ENCODE data around the gene PITPNM2. TPM values are rescaled to one million over a fixed set of nuclear protein-coding genes. Genes with fewer than 3 reads are reported as not detected.
"Not testable (repeated sequence)": the region's sequence is repeated elsewhere in the genome, so short reads cannot be mapped to it uniquely, and the experiment has no call there.

PITPNM2 gene
- polyA plus RNA-seq, 1 donor = 6.5 TPM

- no peak for DNase-seq
Measured at GRCh38 chr12:123120452-123121166, 30.3 kb downstream of the PITPNM2 start.

- DNase-seq = no peak
Measured at GRCh38 chr12:123119808-123120207, 31.1 kb downstream of the PITPNM2 start.

DNA sequence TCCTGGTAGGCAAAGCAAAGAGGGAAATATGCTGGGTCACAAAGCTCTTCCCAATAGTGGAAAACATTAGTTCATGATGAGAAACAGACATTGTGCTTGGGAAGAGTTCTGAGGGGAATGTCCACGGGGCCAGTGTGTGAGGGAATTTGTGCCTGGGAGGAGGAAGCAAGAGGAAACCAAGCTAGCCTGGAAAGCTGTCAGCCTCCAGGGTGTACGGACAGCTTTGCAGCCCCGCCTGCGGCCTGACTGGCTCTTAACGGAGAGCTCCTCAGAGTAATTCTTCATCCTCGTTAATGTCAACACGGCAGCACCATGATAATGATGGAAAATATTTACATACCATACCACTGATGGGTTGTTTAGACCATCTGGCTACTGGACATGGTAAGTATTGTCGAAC lies 32.4 kb downstream of the PITPNM2 start:
- no peak for DNase-seq

DNA sequence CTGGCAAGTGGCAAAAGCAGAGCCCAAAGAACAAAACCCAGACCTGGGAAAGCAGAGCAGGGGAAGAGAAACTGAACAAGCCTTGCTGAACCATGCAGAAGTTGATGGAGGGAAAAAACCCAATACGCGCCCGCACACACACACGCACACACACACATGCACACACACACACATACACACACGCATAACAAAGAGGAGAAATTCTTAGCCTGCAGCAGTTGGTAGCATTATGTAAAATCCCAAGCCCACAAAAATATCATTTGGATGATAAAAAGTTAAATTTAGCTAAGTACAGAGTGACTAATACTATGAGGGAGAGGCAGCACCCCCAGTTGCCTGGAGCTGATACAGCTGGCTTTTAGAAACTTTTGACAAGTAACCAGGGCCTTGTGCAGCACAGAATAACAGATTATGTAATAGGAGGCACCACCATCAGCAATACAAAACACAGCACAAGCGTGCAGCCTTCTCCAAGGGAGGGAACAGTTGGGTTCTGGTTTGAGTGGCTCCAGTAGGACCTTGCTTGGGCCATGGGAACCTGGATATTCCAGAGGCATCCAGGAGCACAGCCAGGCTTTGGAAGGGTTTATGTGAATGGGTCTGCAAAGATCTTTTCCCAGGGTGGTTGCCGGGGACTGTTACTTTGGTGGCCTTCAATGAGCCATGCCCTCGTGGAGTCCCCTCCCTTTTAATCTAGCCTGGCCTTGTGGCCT lies 35.3 kb downstream of the PITPNM2 start:
- no peak for DNase-seq

- DNase-seq = no peak
Measured at GRCh38 chr12:123114304-123115083, 36.4 kb downstream of the PITPNM2 start.

DNA sequence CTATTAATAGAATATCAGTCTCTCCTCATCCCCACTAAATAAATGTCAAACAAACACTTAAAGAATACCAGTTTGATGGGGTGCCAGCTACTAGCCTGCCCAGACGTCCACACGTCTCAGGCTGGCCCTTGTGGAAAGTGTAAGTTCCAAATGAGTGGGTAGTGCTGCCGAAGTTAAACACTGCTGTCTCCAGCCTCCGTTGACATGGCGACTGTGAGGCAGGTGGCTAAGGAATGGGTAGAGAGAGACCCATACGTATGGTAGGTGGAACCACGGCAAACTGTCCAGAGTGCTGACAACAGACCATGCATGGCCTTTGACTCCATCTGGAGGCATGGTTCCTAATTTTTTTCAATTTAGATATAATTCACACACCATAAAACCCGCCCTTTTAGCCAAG lies 37.9 kb downstream of the PITPNM2 start:
- no peak for DNase-seq

GRCh38 chr12:123111498-123112165 lies 39.3 kb downstream of the PITPNM2 start:
- no peak for DNase-seq

DNA sequence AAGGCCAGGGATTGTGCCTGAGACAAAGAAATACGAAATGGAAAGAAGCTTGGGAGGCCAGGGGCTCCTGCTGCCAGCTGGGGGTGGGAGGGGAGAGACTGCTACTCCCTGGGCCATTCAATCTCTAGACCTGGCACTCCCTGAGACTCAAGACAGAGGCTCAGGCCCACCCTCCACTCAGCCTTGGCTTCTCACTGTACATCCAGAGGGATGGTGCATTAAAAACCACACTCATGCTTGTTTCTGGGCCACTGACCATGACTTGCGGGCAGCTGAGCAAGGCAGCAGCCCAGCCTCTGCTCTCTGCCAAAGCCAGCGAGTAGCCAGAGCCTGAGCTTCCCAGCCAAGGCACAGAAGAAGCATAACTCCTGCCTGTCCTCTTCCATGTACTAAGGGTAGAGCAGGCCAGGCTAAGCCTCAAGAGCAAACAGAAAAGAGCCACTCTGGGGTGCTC lies 41.5 kb downstream of the PITPNM2 start:
- no peak for DNase-seq

DNA sequence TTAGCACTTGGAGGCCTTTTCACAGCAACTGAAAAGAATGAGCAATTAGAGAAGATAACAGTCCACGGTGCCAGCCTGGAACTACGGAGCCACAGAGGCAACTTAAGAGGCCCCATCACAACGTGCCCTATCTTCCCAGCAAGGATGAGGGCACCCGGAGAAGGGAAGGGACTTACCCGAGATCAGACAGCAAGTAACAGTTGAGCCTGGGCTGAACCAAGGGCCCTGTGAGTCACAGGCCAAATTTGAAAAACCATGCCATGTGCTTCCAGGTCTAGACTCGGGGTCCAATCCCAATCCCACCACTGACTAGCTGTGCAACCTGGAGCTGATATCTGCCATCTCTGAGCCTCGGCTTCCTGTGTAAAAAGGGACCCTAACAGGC lies 42.2 kb downstream of the PITPNM2 start:
- DNase-seq = no peak

DNA sequence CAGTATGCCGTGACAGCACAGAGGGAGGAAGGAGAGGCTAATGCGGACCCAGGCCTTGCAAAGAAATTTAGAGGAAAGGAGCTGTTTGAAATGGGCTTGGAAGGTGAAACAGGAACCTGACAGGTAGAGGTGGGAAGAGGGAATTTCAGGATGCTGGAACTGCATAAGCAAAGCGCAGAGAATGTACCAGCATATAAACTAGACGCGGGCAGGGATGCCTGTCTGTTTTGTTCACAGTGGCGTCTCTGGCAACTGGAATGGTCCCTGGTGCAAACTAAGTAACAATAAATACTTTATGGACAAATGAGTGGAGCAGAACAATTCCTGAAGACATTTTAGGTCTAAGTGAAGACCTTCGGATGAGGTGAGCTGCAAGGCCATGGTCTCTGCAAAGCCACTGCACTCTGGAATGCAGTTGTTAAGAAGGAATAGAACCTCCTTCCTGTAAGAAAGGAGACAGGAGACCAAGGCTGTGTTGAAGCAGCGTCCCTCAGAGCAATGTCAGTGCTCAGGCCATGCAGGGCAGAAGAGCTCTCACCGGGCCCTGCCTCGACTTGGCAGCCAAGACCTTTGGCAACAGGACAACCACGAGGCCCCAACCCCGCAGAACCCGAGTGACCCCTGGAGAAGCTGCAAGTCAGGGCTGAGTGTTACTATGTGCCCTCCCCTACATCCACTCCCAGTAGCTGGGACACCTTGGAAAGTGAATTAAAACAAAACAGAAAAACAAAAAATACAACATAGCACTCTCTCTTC lies 42.8 kb downstream of the PITPNM2 start:
- no peak for DNase-seq

GRCh38 chr12:123106640-123107359 lies 44.1 kb downstream of the PITPNM2 start:
- DNase-seq = no peak

DNA sequence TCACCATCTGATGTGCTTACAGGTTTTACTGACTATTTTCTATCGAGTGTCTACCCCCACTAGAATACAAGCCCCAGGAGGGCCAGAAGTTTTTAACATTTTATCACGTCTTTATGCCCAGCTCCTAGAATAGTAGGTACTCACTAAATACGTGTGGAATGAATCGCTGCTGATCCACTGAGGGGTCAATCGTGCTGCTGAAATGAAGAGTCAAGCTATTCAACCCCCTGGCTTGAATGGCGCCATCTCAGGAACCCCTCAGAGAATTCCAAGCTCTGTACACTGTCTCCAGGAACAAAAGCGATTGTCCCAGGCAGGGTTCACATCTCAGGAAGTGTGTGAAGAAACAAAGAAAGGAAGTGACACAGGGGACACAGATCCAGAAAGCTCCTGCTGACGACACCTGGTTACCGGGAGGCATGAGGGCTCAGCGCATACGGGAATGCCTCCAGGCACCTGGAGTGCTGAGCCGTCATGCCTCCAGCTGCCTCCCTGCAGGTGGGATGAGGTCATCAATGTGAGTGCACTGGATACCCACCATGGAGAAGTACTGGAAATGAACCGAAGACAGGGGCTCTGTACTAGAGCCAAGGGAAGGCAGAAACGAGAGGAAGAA lies 45.6 kb downstream of the PITPNM2 start:
- DNase-seq = no peak

- DNase-seq = no peak
Measured at GRCh38 chr12:123104809-123105208, 46.1 kb downstream of the PITPNM2 start.

GRCh38 chr12:123104094-123104493 lies 46.8 kb downstream of the PITPNM2 start:
- DNase-seq = not testable (repeated sequence)

DNA sequence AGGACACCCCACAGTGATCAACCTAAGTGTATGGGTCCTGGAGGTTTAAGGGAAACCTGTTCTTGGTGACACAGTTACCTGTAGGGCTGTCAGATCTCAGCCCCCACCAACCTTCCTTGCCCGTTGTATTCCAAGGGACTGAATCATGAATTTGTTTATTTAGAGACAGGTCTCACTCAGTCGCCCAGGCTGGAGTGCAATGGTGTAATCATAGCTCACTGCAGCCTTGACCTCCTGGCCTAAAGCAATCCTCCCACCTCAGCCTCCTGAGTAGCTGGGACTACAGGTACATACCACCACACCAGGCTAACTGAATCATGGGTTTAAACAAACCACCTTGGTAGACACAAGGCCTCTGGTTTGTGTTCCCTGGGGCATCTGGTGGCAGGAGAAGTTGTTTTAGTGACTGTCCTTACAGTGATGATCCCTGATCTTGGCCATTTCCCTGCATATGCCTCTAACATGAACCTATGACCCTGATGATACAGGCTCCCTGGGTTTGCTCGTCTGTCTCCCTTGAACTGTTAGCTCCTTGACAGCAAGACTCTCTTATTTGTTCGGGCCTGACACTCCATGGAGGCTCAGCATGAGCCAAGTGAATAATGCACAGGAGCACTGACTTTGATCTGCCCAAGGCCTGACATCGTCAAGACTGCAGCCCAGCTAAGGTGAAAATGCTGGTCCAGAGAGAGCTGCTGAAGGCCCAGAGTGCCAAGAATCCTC lies 47.9 kb downstream of the PITPNM2 start:
- DNase-seq = no peak

DNA sequence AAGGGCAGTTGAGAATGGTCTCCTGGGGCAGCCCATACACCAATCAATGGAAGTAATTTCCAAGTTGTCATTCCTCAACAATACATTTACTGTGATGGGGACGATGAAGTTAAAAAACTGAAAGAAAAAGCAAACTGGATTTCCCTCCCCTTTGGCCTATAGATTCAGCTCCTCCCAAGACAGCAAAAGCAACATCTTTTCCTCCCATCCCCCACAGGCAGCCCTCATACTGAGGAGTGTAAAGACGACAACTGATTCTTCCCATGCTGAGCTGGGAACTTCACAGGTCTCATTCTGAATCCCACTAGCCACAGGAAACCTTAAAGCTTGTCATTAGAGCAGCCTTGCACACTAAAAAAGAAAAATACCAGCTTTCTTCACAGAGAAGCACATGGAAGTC lies 48.5 kb downstream of the PITPNM2 start:
- DNase-seq = no peak

- no peak for DNase-seq
Measured at GRCh38 chr12:123101526-123101925, 49.4 kb downstream of the PITPNM2 start.
